ENCODE results near the gene EHD3. TPM values are rescaled to one million over a fixed set of nuclear protein-coding genes. Genes with fewer than 3 reads are reported as not detected.
A peak's percentile ranks its signal among the peaks of the same experiment; 100 is the strongest.
"Not testable (repeated sequence)": the region's sequence is repeated elsewhere in the genome, so short reads cannot be mapped to it uniquely, and the experiment has no call there.

Gene EHD3
- total RNA-seq, 1 donor from 2014 or later, result 4.0 TPM

DNA sequence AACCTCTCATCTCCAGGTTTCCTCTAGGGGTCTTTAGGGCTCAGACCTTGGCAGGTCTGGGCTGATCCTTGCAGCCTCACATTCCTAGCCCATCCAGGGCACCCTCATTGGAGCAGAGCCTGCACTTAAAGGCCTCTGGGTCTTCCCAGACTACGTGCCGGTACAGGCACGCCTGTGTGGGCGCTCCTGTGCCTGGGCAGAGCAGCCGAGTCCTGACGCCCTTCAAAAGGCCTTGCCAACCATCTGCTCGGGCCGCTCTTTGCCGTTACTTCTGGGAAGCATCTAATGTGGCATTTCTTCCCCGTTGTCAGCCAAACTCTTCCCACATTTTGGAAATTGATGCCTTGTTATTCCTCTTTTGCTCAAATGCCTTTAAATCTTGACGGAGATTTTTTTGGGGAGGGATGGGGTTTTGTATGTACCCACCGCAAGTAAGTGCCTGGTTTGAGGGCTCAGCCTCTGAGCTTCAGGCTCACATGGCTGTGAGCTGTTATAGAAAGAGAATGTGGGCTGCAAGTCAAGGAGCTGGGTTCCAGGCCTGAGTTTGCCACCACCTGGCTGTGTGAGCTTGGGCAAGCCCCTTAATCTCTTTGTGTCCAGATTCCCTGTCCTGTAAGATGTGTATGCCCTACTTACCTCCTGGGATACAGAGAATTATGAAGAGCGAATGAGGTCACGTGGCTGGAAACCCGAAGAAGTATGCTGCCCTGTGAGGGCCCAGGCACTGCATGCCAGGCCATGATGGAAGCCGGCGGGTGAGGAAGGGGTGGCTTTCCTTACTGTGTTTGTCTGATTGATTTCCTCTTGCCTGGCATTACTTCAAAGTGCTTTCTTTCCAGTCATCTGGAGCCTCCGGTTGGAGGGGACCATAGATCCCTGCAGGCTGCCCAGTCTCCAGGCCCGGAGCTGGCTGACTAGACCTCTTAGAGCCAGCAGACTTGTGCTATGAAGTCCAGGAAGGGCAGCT is 20.6 kb downstream of the EHD3 start:
- no peak for DNase-seq (ENCODE audit: low read depth in 2 of 2)

DNA sequence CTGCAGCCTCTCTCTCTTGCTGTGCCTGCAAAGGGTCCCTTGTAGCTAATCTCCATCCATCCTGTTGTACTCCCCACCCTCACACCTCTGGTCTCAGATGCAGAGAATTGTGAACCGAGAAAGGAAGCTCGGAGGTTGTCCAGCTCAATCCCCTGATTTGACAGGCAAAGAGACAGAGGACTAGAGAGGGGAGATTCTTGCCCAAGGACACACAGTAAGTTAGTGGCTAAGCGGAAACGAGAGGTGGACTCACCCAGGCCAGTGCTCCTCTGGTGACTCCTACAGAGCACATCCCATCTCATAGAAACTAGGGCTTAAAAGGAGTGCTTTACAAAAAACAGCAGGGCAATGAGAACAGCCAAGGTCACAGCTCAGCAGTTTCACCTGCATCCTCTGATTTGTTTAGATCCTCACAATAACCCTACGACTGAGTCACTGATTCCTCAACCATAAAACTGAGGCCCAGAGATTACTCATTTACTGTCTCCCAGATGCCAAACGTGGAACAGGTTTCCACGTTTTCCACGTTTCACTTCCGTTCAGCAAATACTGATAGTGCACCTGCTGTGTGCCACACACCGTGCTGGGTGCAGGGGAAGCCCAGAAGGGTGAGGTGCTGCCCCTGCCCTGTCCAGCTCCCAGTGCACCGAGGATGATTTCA is 22.1 kb downstream of the EHD3 start:
- DNase-seq (ENCODE audit: low read depth in 2 of 2), result no peak

DNA sequence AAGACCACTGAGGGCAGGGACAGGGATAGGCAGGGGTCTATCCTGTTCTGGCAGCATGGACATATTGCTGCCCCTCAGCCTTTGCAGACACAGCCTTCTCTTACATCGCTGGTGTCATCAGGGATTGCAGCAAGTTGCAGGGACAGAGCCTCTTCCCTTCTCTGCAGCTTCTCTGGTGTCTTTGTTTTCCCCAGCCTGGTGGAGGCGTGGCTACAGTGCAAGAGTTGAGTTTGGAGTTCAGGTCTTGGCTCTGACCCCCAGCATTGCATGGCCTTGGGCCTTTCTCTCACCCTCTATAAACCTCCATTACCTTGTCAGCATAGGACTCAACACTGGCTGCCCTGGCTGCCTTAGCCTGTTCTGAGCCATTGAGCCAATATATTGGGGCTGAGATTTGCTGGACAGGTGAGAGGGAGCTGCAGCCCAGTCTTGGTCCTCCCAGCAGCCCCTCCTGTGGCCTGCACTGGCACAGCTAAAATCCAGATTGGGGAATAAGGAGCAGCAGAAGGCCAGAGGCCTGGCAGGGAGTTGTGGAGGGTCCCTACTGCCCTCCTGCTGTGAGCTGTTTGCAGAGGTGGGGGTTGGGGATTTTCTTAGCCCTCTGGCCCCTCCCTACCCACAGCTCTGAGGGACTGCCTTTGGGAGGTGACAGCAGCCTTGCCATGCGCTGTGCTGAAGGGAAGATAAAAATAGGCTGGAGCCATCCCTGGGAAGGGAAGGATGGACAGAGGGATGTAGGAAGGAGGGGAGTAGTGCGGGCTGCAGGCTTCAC is 22.8 kb downstream of the EHD3 start:
- no peak for DNase-seq (ENCODE audit: low read depth in 2 of 2)

DNA sequence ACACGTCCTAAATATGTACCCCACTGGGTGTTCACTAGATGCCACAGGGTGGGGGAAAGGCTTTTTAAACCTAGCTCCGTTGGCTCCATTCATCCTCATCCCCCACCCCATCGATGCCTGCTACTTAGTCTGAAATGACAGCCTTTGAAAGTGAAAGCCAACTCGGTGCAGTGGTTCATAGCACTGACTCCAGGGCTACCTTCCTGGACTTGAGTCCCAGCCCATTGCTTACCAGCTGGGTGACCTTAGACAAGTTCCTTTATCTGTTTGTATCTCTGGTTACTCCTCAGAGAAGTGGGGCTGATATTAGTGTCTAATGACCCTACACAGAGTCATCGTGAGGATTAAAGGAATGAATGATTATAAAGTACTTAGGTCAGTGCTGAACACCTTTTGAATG is 24.4 kb downstream of the EHD3 start:
- no peak for DNase-seq (ENCODE audit: low read depth in 2 of 2)

DNA sequence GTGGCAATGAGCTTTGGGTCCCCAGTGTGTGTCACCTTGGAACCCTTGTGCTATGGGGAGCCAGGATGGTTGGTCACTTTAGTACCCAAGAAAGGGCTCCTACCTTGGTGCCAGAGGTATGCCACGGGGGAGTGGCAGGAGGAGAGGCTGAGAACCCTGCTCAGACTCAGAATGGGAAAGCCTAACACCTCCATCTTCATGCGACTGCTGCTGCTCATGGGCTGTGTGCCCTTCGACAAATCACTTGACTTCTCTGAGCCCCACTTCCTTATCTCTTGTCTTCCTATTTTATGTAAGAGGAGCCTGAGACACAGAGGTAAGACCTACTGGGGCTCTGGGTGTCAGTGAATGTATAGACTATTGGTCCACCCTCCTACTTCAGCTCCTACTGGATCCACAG is 25.1 kb downstream of the EHD3 start:
- DNase-seq (ENCODE audit: low read depth in 2 of 2), result no peak

DNA sequence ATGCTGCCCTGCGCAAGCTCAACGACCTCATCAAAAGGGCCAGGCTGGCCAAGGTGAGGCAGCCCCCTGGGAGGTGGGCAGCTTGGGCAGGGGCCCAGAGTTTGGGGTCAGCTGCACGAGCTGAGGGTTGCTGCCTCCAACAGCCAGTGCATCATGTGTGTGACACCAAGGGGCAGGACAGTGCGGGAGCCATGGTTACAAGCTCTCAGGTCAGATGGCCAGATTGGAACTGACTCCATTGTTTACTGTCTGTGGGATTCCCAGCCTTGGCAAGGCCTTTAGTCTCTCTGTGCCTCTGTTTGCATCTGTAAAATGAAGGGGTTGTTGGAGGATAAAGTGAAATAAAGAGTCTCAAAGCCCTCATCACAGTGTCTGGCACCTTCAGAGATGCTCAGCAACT is 26.9 kb downstream of the EHD3 start:
- DNase-seq (ENCODE audit: low read depth in 2 of 2), result no peak

DNA sequence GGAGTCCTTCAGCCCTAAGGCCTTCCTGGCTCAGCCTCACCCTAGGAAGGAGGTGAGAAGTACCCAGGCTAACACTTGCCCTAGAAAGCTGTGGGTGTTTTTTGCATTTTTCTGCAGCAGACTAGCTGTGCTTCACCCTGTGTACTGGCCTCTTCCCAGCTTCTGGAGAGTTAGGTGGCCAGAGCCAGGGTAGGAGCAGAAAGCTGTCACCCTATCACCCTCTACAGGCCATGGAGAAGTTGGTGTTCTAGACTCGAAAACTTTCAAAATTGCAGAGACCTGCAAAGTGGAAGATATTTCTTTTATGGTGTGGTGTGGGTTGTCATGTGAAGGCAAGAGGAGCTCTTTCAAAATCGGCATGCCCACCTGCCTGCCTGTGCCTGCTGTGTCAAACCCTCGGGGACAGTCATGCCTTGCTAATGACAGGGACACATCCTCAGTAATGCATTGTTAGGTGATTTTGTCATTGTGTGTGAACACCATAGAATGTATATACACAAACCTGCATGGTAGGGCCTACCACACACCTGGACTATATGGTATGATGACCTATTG is 29.8 kb downstream of the EHD3 start:
- no peak for DNase-seq (ENCODE audit: low read depth in 2 of 2)

- no peak for DNase-seq (ENCODE audit: low read depth in 2 of 2)
Measured at GRCh38 chr2:31265234-31265633, 31.3 kb downstream of the EHD3 start.

DNA sequence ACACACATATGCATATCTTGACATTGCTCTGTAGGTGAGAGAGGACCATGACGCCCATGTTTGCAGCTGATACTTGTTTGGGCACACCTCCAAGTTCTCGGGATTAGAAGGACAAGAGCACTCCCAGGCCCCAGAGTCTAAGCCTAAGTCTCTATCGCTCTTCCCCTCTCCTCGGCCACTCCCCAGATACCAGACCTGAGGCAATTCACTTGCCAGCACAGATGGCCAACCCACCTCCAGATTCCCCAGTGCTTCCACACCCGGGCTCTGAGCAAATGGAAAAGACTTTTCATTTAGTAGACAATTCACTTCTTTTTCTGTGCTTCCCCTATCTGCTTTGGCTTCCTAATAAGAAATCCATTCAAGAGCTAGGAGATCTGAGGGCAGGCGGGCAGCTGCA is 32.9 kb downstream of the EHD3 start:
- DNase-seq (ENCODE audit: low read depth in 2 of 2), result no peak

- no peak for DNase-seq (ENCODE audit: low read depth in 2 of 2)
Measured at GRCh38 chr2:31267437-31268120, 33.6 kb downstream of the EHD3 start.

- no peak for DNase-seq (ENCODE audit: low read depth in 2 of 2)
Measured at GRCh38 chr2:31268344-31268743, 34.4 kb downstream of the EHD3 start.

GRCh38 chr2:31269087-31269486 is 35.1 kb downstream of the EHD3 start:
- DNase-seq (ENCODE audit: low read depth in 2 of 2), result no peak

DNA sequence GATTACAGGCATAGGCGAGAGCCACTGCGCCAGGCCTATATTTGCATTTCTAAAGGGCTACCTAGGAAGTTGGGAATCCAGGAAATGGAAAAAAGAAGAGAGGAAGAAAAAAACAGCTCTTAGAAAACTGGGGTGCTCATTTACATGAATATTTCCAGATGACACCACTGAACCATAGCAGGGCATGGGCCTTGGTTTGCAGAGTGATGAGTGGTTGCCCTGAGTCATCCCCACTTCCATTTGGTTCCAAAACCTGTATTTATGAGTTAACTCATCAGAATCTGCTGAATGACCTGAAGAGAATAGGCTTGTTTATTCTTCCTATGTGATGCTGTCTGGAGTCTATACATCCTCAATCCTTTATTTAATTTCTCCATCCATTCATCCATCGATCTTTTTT is 36.2 kb downstream of the EHD3 start:
- no peak for DNase-seq (ENCODE audit: low read depth in 2 of 2)

DNA sequence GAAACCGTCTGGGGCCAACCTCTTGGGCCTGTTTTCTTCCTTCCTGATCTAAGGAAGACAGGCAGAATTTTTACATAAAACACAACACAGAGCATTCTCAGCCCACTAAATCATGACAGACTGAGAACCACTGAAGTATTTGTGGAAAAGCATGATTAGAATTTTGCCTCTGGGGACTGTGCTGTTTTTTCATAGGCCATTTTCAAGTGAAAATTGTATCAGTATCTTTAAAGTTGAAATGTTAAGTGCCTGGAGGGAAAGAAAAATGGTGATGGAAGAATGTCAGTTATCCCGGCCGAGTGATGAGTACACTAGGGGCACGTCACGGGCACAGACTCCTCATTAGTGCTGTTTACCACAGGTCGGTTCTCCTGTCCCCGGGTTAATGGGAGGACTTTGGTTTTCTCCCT is 36.9 kb downstream of the EHD3 start:
- no peak for DNase-seq (ENCODE audit: low read depth in 2 of 2)

DNA sequence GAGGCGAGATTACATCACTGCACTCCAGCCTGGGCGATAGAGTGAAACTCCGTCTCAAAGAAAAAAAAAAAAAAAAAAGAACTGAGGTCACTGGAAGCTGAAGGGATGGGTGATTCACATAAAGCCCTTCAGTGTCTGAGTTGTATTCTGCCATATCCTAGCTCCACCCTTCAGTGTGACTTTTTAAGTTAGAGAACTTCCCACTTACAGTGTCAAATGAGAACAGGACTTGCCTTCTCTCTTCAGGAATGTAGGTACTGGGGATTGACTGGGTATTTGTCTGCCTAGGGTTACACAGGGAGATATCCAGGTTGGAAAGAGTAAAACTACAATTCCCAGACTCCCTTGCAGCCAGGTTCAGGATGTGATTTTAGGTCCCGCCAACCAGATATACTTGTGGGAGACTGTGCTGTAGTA is 37.9 kb downstream of the EHD3 start:
- DNase-seq (ENCODE audit: low read depth in 2 of 2), result no peak

- no peak for DNase-seq (ENCODE audit: low read depth in 2 of 2)
Measured at GRCh38 chr2:31274401-31275075, 40.6 kb downstream of the EHD3 start.

DNA sequence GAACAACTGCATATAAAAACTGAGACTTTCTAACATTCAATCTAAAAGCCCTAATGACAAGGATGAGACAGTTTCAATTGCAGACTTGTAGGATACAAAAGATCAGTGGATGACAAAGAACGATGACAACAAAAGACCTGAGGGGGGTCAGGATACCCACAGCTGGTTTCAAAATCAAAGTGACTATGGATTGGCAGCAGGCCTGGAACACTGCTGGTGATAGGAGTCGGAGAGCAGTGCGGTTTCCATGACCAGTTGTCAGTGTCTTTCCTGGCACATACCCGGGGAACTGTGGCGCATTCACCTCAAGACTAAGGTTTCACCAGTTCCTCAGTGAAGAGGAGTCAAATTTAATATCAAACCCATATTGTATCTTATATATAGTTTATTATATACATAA is 42.0 kb downstream of the EHD3 start:
- peak; percentile 19 to 85 for DNase-seq (ENCODE audit: low read depth in 2 of 2)

DNA sequence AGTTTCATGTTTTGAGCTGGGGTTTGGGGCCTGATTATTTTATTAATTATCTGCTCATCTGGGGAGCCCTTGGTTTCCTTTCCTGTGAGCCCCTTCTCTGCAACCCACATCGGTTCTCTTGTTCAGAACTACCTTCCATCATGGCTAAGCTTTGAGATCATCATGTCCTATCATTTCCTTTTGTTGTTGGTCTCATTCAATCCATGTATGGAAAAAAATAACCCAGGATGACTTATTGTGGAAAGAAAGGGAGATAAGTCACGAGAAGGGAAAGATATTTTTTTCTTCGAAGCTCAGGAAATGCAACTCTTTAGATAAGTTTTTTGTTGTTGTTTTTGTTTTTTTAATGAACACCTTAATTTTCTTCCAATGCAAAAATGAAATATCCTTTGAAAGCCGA is 43.7 kb downstream of the EHD3 start:
- DNase-seq (ENCODE audit: low read depth in 2 of 2), result peak; percentile 22 to 56

GRCh38 chr2:31282634-31283033 is 48.7 kb downstream of the EHD3 start:
- peak in 1 of 2 donors; percentile 43 for DNase-seq (ENCODE audit: low read depth in 2 of 2)

DNA sequence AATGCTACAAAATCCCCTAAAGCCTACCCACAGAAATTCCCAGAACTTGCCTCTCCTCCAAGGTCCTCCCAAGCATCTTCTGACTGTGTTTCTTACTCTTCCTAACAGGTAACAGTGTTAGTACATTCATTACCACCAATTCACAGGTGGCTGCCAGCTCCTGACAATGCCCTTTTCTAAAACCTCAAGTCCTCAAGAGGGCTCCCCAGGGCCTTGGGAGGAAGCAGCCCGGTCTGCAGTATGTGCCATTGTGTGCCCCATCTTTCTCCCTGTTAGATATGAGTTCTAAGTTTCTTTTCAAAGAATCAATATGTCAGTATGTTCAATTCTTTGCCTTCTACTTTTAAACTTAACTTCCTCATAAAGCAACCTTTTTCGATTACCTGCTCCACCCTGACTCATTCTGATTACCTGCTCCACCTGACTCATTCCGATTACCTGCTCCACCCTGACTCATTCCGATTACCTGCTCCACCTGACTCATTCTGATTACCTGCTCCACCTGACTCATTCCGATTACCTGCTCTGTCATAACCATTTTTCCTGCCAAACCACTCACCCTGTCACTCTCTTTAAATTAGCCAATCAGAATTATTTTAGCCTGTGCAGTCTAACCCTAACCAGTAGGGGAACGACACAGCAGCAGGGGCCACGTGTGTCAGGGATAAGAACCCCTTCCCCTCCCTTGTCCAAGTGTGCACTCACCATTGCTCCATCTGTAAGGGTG is 49.4 kb downstream of the EHD3 start:
- not testable (repeated sequence) for DNase-seq (ENCODE audit: low read depth in 2 of 2)
